HEK293 (cell line): ENCODE data around the gene METTL23.

Source experiments
- BCL6B ChIP-seq: fragments of 450-650 bp; formaldehyde crosslinking; IDR thresholded peaks from 2 replicates; pipeline ENCODE4 v1.5.1; 2017; ENCODE audit warnings: missing biosample characterization, missing genetic modification characterization
- CTCF ChIP-seq: fragments of 450-650 bp; formaldehyde crosslinking; IDR thresholded peaks from 2 replicates; pipeline ENCODE4 v1.5.1; 2016; ENCODE audit warnings: missing biosample characterization, missing genetic modification characterization
- FEZF1 ChIP-seq: fragments of 450-650 bp; formaldehyde crosslinking; IDR thresholded peaks from 2 replicates; pipeline ENCODE4 v1.5.1; 2016; ENCODE audit warnings: missing biosample characterization, missing genetic modification characterization
- GLI2 ChIP-seq: fragments of 450-650 bp; formaldehyde crosslinking; IDR thresholded peaks from 2 replicates; pipeline ENCODE4; 2017; ENCODE audit warnings: missing biosample characterization, missing genetic modification characterization, low read depth, borderline replicate concordance
- KLF16 ChIP-seq: fragments of 450-650 bp; formaldehyde crosslinking; IDR thresholded peaks from 2 replicates; pipeline ENCODE4 v1.5.1; 2017; ENCODE audit warnings: missing biosample characterization, missing genetic modification characterization
- OVOL3 ChIP-seq: fragments of 450-650 bp; formaldehyde crosslinking; IDR thresholded peaks from 2 replicates; pipeline ENCODE4 v1.5.1; 2016; ENCODE audit warnings: missing biosample characterization, missing genetic modification characterization
- ZBTB20 ChIP-seq: fragments of 450-650 bp; formaldehyde crosslinking; IDR thresholded peaks from 2 replicates; pipeline ENCODE4 v1.5.1; 2016; ENCODE audit warnings: missing biosample characterization, missing genetic modification characterization
- ZBTB6 ChIP-seq: fragments of 450-650 bp; formaldehyde crosslinking; IDR thresholded peaks from 2 replicates; pipeline ENCODE4 v1.5.1; 2017; ENCODE audit warnings: missing biosample characterization, missing genetic modification characterization
- ZIC2 ChIP-seq: fragments of 450-650 bp; formaldehyde crosslinking; IDR thresholded peaks from 2 replicates; pipeline ENCODE4 v1.5.1; 2016; ENCODE audit warnings: missing biosample characterization, missing genetic modification characterization
- ZNF2 ChIP-seq: fragments of 450-650 bp; formaldehyde crosslinking; IDR thresholded peaks from 2 replicates; pipeline ENCODE4 v1.5.1; 2016; ENCODE audit warnings: missing biosample characterization, missing genetic modification characterization
- ZNF214 ChIP-seq: fragments of 450-650 bp; formaldehyde crosslinking; IDR thresholded peaks from 2 replicates; pipeline ENCODE4 v1.5.1; 2017; ENCODE audit warnings: missing biosample characterization, mild to moderate bottlenecking, missing genetic modification characterization, borderline replicate concordance
- ZNF350 ChIP-seq: fragments of 450-650 bp; formaldehyde crosslinking; IDR thresholded peaks from 2 replicates; pipeline ENCODE4 v1.5.0; 2017; ENCODE audit warnings: missing biosample characterization, mild to moderate bottlenecking, missing genetic modification characterization
- ZNF394 ChIP-seq: fragments of 450-650 bp; formaldehyde crosslinking; IDR thresholded peaks from 2 replicates; pipeline ENCODE4 v1.5.1; 2016; ENCODE audit warnings: missing biosample characterization, missing genetic modification characterization, mild to moderate bottlenecking, moderate library complexity, borderline replicate concordance
- ZNF449 ChIP-seq: fragments of 450-650 bp; formaldehyde crosslinking; IDR thresholded peaks from 2 replicates; pipeline ENCODE4 v1.5.1; 2017; ENCODE audit warnings: missing biosample characterization, mild to moderate bottlenecking, missing genetic modification characterization, moderate library complexity
- ZNF48 ChIP-seq: fragments of 450-650 bp; formaldehyde crosslinking; IDR thresholded peaks from 2 replicates; pipeline ENCODE4 v1.5.1; 2016; ENCODE audit warnings: missing biosample characterization, missing genetic modification characterization
- ZNF513 ChIP-seq: fragments of 450-650 bp; IDR thresholded peaks from 2 replicates; pipeline ENCODE4 v1.5.1; 2018; ENCODE audit warnings: missing biosample characterization, missing genetic modification characterization
- ZNF514 ChIP-seq: fragments of 450-650 bp; formaldehyde crosslinking; IDR thresholded peaks from 2 replicates; pipeline ENCODE4 v1.5.1; 2016; ENCODE audit warnings: missing biosample characterization, missing genetic modification characterization
- ZNF571 ChIP-seq: fragments of 450-650 bp; formaldehyde crosslinking; IDR thresholded peaks from 2 replicates; pipeline ENCODE4 v1.5.0; 2017; ENCODE audit warnings: missing biosample characterization, missing genetic modification characterization
- ZNF692 ChIP-seq: fragments of 450-650 bp; formaldehyde crosslinking; IDR thresholded peaks from 2 replicates; pipeline ENCODE4 v1.5.1; 2016; ENCODE audit warnings: missing biosample characterization, missing genetic modification characterization
- ZNF707 ChIP-seq: fragments of 450-650 bp; formaldehyde crosslinking; IDR thresholded peaks from 2 replicates; pipeline ENCODE4 v1.5.1; 2016; ENCODE audit warnings: missing biosample characterization, missing genetic modification characterization
- ZSCAN18 ChIP-seq: fragments of 450-650 bp; formaldehyde crosslinking; IDR thresholded peaks from 2 replicates; pipeline ENCODE4 v1.5.1; 2016; ENCODE audit warnings: missing biosample characterization, missing genetic modification characterization
- ZXDB ChIP-seq: fragments of 450-650 bp; formaldehyde crosslinking; IDR thresholded peaks from 2 replicates; pipeline ENCODE4 v1.5.1; 2016; ENCODE audit warnings: missing biosample characterization, missing genetic modification characterization
- TF ChIP-seq, protein P1 (sequence below): fragments of 450-650 bp; formaldehyde crosslinking; IDR thresholded peaks from 2 replicates; pipeline ENCODE4 v1.5.1; 2016; ENCODE audit warnings: missing biosample characterization, missing genetic modification characterization, borderline replicate concordance

METTL23 gene

DNA sequence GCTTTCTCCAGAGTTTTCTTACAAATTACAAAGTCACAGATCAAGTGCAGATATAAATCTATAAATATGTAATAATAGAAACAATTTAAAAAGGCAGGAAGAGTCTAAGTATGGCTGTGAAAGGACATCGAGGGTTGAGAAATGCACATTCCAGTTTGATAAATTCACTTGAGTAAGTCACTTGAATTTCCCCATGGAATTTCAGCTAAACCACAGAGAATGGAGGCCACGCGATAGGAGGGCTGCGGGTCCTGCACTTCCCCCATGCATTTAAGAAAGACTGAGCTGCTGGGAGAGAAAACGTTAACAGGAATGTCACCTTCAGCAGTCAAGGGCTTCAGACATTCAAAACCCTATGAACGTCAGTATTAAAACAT, 9.8 kb upstream of the METTL23 start (continued):
- TF ChIP-seq ZBTB6 (no peak), OVOL3 (no peak), ZXDB (tag by site-specific recombination) (no peak), ZNF48 (no peak), ZNF214 (no peak), ZBTB20 (tag by site-specific recombination) (peak; percentile 72), ZNF514 (tag by site-specific recombination) (no peak), GLI2 (tag by site-specific recombination) (0 out of 2 replicates have a peak, but pooled peaks have one; percentile 4), CTCF (tag by site-specific recombination) (no peak), ZNF394 (tag by site-specific recombination) (no peak), FEZF1 (tag by site-specific recombination) (peak; percentile 99), ZNF449 (no peak), ZNF571 (tag by site-specific recombination) (no peak), BCL6B (no peak), ZNF350 (tag by site-specific recombination) (no peak), ZNF513 (no peak), ZNF707 (no peak), ZSCAN18 (tag by site-specific recombination) (no peak), KLF16 (tag by site-specific recombination) (no peak), ZNF2 (tag by site-specific recombination) (no peak), ZNF692 (tag by site-specific recombination) (no peak), ZIC2 (peak; percentile 40; the same call in 1 of the 2 replicates)
- TF ChIP-seq, protein P1, sequence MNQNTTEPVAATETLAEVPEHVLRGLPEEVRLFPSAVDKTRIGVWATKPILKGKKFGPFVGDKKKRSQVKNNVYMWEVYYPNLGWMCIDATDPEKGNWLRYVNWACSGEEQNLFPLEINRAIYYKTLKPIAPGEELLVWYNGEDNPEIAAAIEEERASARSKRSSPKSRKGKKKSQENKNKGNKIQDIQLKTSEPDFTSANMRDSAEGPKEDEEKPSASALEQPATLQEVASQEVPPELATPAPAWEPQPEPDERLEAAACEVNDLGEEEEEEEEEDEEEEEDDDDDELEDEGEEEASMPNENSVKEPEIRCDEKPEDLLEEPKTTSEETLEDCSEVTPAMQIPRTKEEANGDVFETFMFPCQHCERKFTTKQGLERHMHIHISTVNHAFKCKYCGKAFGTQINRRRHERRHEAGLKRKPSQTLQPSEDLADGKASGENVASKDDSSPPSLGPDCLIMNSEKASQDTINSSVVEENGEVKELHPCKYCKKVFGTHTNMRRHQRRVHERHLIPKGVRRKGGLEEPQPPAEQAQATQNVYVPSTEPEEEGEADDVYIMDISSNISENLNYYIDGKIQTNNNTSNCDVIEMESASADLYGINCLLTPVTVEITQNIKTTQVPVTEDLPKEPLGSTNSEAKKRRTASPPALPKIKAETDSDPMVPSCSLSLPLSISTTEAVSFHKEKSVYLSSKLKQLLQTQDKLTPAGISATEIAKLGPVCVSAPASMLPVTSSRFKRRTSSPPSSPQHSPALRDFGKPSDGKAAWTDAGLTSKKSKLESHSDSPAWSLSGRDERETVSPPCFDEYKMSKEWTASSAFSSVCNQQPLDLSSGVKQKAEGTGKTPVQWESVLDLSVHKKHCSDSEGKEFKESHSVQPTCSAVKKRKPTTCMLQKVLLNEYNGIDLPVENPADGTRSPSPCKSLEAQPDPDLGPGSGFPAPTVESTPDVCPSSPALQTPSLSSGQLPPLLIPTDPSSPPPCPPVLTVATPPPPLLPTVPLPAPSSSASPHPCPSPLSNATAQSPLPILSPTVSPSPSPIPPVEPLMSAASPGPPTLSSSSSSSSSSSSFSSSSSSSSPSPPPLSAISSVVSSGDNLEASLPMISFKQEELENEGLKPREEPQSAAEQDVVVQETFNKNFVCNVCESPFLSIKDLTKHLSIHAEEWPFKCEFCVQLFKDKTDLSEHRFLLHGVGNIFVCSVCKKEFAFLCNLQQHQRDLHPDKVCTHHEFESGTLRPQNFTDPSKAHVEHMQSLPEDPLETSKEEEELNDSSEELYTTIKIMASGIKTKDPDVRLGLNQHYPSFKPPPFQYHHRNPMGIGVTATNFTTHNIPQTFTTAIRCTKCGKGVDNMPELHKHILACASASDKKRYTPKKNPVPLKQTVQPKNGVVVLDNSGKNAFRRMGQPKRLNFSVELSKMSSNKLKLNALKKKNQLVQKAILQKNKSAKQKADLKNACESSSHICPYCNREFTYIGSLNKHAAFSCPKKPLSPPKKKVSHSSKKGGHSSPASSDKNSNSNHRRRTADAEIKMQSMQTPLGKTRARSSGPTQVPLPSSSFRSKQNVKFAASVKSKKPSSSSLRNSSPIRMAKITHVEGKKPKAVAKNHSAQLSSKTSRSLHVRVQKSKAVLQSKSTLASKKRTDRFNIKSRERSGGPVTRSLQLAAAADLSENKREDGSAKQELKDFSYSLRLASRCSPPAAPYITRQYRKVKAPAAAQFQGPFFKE (tag by site-specific recombination) = no peak
